AML-193 (cell line): Measurements from ENCODE around the gene RBMX.
"Not testable (repeated sequence)": the region's sequence is repeated elsewhere in the genome, so short reads cannot be mapped to it uniquely, and the experiment has no call there.

Experiments
- DNase-seq, 2 experiments: peaks; one replicate each; lab custom pipeline; 2025; lab: John Stamatoyannopoulos, UW

Gene RBMX

DNA sequence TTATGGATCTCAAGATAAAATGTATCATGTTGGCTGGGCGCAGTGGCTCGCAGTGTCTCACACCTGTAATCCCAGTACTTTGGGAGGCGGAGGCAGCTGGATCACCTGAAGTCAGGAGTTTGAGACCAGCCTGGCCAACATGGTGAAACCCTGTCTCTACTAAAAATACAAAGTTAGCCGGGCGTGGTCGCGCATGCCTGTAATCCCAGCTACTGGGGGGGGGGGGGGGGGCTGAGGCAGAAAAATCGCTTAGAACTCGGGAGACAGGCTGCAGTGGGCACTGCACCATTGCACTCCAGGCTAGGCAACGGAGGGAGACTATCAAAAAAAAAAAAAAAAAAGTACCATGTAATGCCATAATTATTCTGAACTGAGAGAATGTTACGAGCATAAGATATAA lies 2.1 kb downstream of the RBMX start:
- DNase-seq = no peak

GRCh38 chrX:136874114-136874513 lies 6.4 kb downstream of the RBMX start:
- not testable (repeated sequence) for DNase-seq

DNA sequence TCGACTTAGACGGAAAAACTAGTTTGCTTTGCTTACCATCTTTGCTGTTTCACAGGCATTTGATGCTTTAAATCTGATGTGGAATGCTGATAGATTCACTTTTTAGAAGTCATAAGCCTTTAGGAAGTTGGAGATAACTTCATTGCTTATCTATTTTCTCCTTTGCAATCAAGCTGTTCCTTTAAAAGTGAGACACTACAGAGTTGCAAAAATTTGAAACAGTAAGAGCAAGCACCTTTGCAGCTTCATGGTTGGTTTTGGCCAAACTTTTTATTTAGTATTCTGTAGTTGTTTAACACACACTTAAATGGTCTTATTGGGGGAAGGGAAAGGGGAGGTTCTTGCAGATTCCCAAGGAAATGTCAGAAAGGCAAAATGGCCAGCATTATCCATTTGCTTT lies 7.3 kb downstream of the RBMX start:
- DNase-seq = not testable (repeated sequence)

GRCh38 chrX:136872091-136872700 lies 8.3 kb downstream of the RBMX start:
- no peak for DNase-seq

GRCh38 chrX:136870064-136870463 lies 10.5 kb downstream of the RBMX start:
- DNase-seq = no peak

GRCh38 chrX:136868283-136869055 lies 12.1 kb downstream of the RBMX start:
- DNase-seq = no peak

- no peak for DNase-seq
Measured at GRCh38 chrX:136867518-136867917, 13.0 kb downstream of the RBMX start.

DNA sequence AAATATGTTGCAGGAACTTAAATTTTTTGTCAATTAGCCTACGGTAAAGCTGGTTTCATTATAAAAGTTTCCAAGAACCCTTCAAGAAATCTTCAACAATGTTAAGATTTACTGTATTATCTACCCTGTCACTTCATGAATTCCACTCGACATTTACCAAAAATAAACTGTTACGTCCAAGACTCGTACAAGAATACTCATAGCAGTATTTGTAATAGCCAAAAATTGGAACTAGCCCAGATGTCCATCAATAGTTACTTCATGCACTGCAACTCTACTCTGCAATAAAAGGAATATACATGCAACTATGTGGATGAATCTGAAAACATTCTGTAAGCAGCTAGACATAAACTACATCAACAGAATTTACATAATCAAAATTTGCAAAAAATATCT lies 13.4 kb downstream of the RBMX start:
- no peak for DNase-seq

DNA sequence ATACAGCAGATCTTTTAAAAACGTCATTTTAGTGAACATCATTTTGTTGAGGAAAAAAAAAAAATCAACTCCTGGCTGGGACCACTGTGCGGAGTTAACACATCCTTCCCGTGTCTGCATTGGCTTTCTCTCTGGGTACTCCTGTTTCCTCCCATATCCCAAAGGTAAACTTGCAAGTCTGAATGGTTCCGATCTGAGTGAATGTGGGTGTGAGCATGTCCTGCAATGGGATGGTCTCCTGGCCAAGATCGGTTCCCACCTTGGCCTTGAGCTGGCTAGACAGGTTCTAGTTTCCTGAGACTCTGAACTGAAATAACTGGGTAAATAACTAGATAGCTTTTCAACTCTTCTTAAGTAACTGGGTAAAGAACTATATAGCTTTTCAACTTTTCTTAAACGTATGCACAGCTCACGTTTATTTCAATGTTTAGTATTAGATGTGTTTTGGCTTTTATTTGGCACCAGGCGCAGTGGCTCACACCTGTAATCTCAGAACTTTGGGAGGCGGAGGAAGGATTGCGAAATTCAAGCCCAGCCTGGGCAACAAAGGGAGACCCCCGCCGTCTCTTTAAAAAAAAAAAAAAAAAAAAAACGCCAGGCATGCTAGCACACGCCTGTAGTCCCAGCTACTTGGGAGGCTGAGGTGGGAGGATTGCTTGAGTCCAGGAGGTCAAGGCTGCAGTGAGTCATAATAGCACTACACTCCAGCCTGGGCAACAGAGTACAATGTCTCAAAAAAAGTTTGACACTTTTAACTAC lies 14.0 kb downstream of the RBMX start:
- DNase-seq = no peak

DNA sequence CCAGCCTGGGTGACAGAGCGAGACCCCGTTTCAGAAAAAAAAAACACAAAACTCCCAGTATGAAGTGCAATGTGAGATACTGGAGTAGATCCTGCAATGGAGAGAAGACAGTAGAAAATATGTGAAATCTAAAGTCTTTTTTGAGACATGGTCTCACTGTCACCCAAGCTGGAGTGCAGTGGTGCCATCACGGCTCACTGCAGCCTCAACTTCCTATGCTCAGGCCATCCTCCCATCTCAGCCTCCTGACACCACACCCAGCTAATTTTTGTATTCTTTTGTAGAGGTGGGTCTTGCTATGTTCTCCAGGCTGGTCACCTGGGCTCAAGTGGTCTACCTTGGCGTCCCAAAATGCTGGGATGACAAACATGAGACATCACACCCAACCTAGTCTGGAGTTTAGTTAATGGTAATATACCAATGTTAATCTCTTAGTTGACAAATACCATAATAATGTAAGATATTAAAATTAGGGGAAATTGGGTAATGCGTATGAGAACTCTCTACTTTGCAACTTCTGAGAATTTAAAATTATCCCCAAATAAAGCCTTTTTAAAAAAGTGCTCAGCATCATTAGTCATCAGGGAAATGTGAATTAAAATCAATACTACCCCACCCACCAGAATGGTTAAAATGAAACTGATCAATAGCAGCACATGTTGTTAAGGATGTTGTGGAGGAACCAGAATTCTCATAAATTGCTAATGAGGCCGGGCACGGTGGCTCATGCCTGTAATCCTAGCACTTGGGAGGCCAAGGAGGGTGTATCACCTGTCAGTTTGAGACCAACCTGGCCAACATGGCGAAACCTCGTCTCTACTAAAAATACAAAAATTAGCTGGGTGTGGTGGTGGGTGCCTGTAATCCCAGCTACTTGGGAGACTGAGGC lies 15.0 kb downstream of the RBMX start:
- DNase-seq = no peak

GRCh38 chrX:136863826-136864225 lies 16.7 kb downstream of the RBMX start:
- DNase-seq = no peak

DNA sequence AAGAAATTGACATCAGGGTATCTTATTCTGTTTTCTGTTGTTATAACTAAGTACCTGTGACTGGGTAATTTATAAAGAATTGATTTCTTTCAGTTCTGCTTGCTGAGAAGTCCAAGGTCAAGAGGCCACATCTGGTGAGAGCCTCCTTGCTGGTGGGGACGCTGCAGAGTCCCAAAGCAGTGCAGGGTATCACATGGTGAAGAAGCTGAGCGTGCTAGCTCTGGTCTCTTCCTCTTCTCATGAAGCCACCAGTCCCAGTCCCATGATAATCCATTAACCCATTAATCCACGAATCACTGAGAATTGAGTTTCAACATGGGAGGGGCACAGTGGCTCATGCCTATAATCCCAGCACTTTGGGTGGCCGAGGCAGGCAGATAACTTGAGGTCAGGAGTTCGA lies 18.0 kb downstream of the RBMX start:
- DNase-seq = no peak

DNA sequence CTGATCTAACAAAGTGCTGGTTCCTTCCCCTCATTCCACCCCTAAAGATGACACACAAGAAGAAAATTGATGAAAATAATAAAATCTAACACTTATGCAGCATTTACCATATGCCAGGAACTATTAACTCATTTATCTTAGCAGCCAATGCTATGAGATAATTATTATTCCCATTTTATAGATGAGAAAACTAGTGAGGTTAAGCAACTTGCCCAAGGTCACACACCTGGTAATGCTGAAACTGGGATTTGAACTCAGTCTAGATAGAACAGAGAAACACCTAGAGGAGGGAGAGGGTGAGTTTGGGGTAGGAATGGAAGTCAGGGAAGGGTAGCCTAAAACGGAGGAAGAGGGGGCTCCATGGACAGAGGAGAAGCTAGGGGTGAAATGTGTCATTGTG lies 18.6 kb downstream of the RBMX start:
- DNase-seq = no peak

DNA sequence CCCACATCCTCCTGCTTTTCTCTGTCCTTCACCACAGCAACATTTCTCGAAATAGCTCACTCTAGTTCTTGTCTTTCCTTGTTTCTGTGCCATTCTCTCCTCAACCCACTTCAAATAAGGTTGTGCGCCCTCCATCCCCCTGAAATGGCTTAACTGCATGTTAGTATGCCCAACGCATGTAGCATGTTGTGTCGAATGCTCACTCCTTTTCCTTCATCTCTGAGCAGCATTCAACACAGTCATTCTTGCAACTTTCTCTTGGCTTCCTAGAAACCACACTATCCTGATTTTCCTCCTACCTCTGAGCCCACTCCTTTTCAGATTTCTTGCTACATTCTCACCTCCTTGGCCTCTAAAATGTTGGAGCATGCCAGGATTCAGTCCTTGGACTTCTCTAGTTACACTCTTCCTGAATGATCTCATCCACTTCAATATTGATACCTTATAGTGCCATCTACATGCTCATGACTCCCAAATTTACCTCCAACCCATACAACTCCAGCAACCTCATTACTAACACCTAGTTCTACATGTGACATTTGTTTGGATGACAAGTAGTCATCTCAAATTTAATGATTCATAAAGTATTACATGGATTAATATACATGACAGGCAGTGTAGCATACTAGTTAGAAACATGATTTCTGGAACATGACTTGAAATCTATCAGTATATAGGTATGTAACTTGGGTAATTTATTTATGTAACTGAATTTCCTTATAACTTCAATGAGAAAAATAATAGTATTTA lies 22.3 kb downstream of the RBMX start:
- no peak for DNase-seq

DNA sequence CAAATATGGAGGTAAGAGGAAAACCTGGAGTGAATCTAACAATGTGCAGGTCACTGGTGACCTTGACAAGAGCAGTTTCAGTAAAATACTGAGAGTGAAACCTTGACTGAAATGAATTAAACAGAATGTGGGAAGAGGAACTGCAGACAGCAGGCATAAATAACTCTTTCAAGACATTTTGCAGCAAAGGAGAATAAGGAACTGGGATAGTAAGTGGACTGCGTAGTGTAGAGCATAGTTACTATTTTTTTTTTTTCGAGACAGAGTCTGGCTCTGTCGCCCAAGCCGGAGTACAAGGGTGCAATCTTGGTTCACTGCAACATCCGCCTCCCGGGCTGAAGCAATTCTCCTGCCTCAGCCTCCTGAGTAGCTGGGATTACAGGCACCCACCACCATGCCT lies 24.0 kb downstream of the RBMX start:
- no peak for DNase-seq

DNA sequence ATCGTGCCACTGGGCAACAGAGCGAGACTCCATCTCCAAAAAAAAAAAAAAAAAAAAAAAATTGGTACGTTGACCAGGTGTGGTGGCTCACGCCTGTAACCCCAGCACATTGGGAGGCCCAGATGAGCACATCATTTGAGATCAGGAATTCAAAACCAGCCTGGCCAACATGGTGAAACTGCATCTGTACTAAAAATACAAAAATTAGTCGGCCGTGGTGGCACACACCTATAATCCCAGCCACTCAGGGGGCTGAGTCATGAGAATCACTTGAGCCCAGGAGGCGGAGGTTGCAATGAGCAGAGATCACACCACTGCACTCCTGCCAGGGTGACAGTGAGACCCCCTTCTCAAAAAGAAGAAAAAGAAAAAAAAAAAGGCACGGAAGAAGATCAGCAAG lies 24.5 kb downstream of the RBMX start:
- DNase-seq = no peak

DNA sequence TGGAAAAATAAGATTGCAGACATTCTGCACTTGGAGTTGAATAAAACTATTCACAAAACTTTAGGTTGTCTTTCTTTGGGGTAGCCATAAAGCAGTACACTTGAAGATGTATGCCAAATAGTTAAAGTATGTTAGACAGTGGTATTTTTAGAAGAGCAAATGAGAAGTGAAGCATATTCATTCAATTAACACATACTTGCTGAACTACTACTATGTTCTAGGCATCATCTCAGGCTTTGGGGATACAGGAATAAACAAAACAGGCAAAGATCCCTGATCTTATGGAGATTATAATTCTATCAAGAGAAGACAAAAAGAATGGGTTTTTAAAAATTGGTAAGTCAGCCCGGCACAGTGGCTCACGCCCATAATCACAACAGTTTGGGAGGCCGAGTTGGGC lies 29.0 kb downstream of the RBMX start:
- no peak for DNase-seq

DNA sequence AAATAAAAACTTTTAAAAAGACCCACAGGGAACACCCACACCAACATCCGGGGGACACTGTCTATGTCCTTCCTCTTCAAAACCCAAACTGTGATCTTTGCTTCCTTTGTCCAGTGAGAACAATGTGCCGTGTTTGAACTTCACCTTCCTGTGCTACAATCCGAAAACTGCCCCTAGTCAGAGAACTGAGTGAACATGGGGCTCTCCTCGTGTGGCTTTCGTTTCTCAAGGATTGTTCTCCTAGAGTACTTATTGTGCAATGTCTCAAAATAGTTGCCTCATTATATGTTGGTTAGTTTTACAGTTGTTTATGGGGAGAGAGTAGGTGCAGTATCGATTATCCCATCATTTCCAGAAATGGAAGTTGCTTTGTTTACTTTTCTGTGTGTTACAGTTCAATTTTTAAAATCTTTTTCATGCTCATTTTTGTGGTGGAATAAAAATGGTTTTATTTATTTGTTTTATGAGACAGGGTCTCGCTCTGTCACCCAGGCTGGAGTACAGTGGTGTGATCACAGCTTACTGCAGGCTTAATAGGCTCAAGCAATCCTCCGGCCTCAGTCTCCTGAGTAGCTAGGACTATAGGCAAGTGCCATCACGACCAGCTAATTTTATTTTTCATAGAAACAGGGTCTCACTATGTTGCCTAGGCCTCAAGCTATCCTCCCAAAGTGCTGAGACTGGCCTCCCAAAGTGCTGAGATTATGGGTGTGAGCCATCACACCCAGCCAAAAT lies 29.9 kb downstream of the RBMX start:
- DNase-seq = peak in 1 of 2 experiments; percentile 36

- no peak for DNase-seq
Measured at GRCh38 chrX:136849395-136849794, 31.1 kb downstream of the RBMX start.

GRCh38 chrX:136847874-136848273 lies 32.7 kb downstream of the RBMX start:
- DNase-seq = no peak

GRCh38 chrX:136839196-136839595 lies 41.3 kb downstream of the RBMX start:
- no peak for DNase-seq
